HUES6 (cell line): ENCODE measurements around the gene MMP15.

Source experiments
- H3K27ac ChIP-seq: 2 replicates; pipeline ENCODE4 v1.7.0; 2013; ENCODE audit warnings: low read depth, mild to moderate bottlenecking, low read length, inconsistent platforms
- H3K27me3 ChIP-seq: 2 replicates; pipeline ENCODE4 v1.6.1; 2013; ENCODE audit warnings: low read length; ENCODE audit not compliant: control insufficient read depth, insufficient read depth
- H3K36me3 ChIP-seq: 2 replicates; pipeline ENCODE4 v1.6.1; 2013; ENCODE audit warnings: low read length; ENCODE audit not compliant: control insufficient read depth, insufficient read depth
- H3K4me1 ChIP-seq: 2 replicates; pipeline ENCODE4 v1.6.1; 2013; ENCODE audit warnings: low read length; ENCODE audit not compliant: control insufficient read depth, insufficient read depth
- H3K4me3 ChIP-seq: 2 replicates; pipeline ENCODE4 v1.5.1; 2013; ENCODE audit warnings: low read depth, low read length
- H3K9ac ChIP-seq: one replicate; pipeline ENCODE4 v1.6.1; 2013; ENCODE audit warnings: mild to moderate bottlenecking, low read length
- H3K9me3 ChIP-seq: 2 replicates; pipeline ENCODE4 v1.6.1; 2013; ENCODE audit warnings: low read depth, low read length; ENCODE audit not compliant: control insufficient read depth, insufficient read depth

MMP15 gene

GRCh38 chr16:58030136-58030840 lies 4.7 kb downstream of the MMP15 start:
- Histone ChIP-seq H3K27me3 (no peaks in the 10 kb centered on the region), H3K27ac (no peak overlapping the region), H3K9ac (no peak overlapping the region), H3K4me1 (peaks cover 35% of the 10 kb centered on the region), H3K9me3 (no peaks in the 10 kb centered on the region), H3K36me3 (peaks cover 9% of the 10 kb centered on the region; the same call in 1 of the 2 replicates), H3K4me3 (no peak overlapping the region)

GRCh38 chr16:58031016-58031800 lies 5.7 kb downstream of the MMP15 start:
- Histone ChIP-seq H3K4me3 (no peak overlapping the region), H3K27me3 (no peaks in the 10 kb centered on the region), H3K9me3 (no peaks in the 10 kb centered on the region), H3K36me3 (peaks cover 9% of the 10 kb centered on the region; the same call in 1 of the 2 replicates), H3K9ac (no peak overlapping the region), H3K27ac (no peak overlapping the region), H3K4me1 (peaks cover 35% of the 10 kb centered on the region)

GRCh38 chr16:58032710-58033293 lies 7.2 kb downstream of the MMP15 start:
- Histone ChIP-seq H3K4me1 (peaks cover 33% of the 10 kb centered on the region), H3K36me3 (peaks cover 18% of the 10 kb centered on the region), H3K27me3 (no peaks in the 10 kb centered on the region), H3K9ac (peak overlapping the region; percentile 57), H3K9me3 (no peaks in the 10 kb centered on the region), H3K4me3 (no peak overlapping the region), H3K27ac (no peak overlapping the region; the same call in 1 of the 2 replicates)

- H3K36me3 ChIP-seq = peaks cover 31% of the 10 kb centered on the region
- H3K27me3 ChIP-seq = no peaks in the 10 kb centered on the region
- peaks cover 19% of the 10 kb centered on the region for H3K4me1 ChIP-seq
- H3K4me3 ChIP-seq = no peak overlapping the region
- no peak overlapping the region for H3K27ac ChIP-seq
- H3K9me3 ChIP-seq = no peaks in the 10 kb centered on the region
- no peak overlapping the region for H3K9ac ChIP-seq
Measured at GRCh38 chr16:58034128-58034685, 8.7 kb downstream of the MMP15 start.

GRCh38 chr16:58034774-58035173 lies 9.2 kb downstream of the MMP15 start:
- Histone ChIP-seq H3K27ac (no peak overlapping the region), H3K9ac (no peak overlapping the region), H3K4me1 (peaks cover 15% of the 10 kb centered on the region; the same call in 1 of the 2 replicates), H3K4me3 (no peak overlapping the region), H3K36me3 (peaks cover 37% of the 10 kb centered on the region), H3K27me3 (no peaks in the 10 kb centered on the region), H3K9me3 (no peaks in the 10 kb centered on the region)

- H3K9me3 ChIP-seq = no peaks in the 10 kb centered on the region
- no peaks in the 10 kb centered on the region for H3K27me3 ChIP-seq
- peaks cover 38% of the 10 kb centered on the region for H3K36me3 ChIP-seq
- no peak overlapping the region for H3K27ac ChIP-seq
- peaks cover 13% of the 10 kb centered on the region; the same call in 1 of the 2 replicates for H3K4me1 ChIP-seq
- no peak overlapping the region for H3K9ac ChIP-seq
- no peak overlapping the region for H3K4me3 ChIP-seq
Measured at GRCh38 chr16:58035356-58036170, 10.0 kb downstream of the MMP15 start.

GRCh38 chr16:58036943-58037342 lies 11.4 kb downstream of the MMP15 start:
- peaks cover 12% of the 10 kb centered on the region; the same call in 1 of the 2 replicates for H3K4me1 ChIP-seq
- H3K36me3 ChIP-seq = peaks cover 47% of the 10 kb centered on the region
- no peak overlapping the region for H3K27ac ChIP-seq
- H3K4me3 ChIP-seq = no peak overlapping the region
- H3K9me3 ChIP-seq = no peaks in the 10 kb centered on the region
- no peak overlapping the region for H3K9ac ChIP-seq
- H3K27me3 ChIP-seq = no peaks in the 10 kb centered on the region

GRCh38 chr16:58037365-58038057 lies 12.0 kb downstream of the MMP15 start:
- peaks cover 52% of the 10 kb centered on the region for H3K36me3 ChIP-seq
- no peak overlapping the region for H3K9ac ChIP-seq
- H3K9me3 ChIP-seq = no peaks in the 10 kb centered on the region
- no peaks in the 10 kb centered on the region for H3K27me3 ChIP-seq
- no peak overlapping the region for H3K4me3 ChIP-seq
- H3K4me1 ChIP-seq = peaks cover 6% of the 10 kb centered on the region; the same call in 1 of the 2 replicates
- H3K27ac ChIP-seq = no peak overlapping the region

- Histone ChIP-seq H3K36me3 (peaks cover 60% of the 10 kb centered on the region), H3K9ac (no peak overlapping the region), H3K9me3 (no peaks in the 10 kb centered on the region), H3K27me3 (no peaks in the 10 kb centered on the region), H3K4me1 (peaks cover 2% of the 10 kb centered on the region; the same call in 1 of the 2 replicates), H3K27ac (no peak overlapping the region), H3K4me3 (no peak overlapping the region)
Measured at GRCh38 chr16:58038219-58038641, 12.7 kb downstream of the MMP15 start.
